OCI-LY3 (cell line): Measurements from ENCODE around the gene SOX8.

ENCODE experiments used
- H2AFZ ChIP-seq: fragments of 200-600, 300-600 bp; shearing (Covaris generic); 2 replicates; pipeline ENCODE4 v1.6.0; 2014; ENCODE audit warnings: antibody characterized with exemption, low read depth, low read length
- H3K27ac ChIP-seq: fragments of 200-600, 300-600 bp; sonication (generic); 2 replicates; pipeline ENCODE4 v1.5.1; 2014; ENCODE audit warnings: mild to moderate bottlenecking, low read length, moderate library complexity, mixed read lengths
- H3K27me3 ChIP-seq: fragments of 200-600, 300-600 bp; sonication (generic); 2 replicates; pipeline ENCODE4 v1.6.1; 2014; ENCODE audit warnings: low read depth, low read length, mixed read lengths
- H3K36me3 ChIP-seq: fragments of 200-600, 300-600 bp; sonication (generic); replicated peaks from 2 replicates; pipeline ENCODE3; 2014; ENCODE audit warnings: low read depth, low read length, mixed read lengths
- H3K4me1 ChIP-seq: fragments of 300-600, 200-600 bp; sonication (generic); 2 replicates; pipeline ENCODE4 v1.6.1; 2014; ENCODE audit warnings: low read length, mixed read lengths
- H3K4me2 ChIP-seq: fragments of 200-600, 300-600 bp; sonication (generic); 2 replicates; pipeline ENCODE4 v1.6.1; 2014; ENCODE audit warnings: low read length, mixed read lengths
- H3K4me3 ChIP-seq: fragments of 300-600, 200-600 bp; sonication (generic); 2 replicates; pipeline ENCODE4 v1.5.1; 2014; ENCODE audit warnings: antibody characterized with exemption, mild to moderate bottlenecking, low read length, moderate library complexity
- H3K79me2 ChIP-seq: fragments of 300-600, 200-600 bp; shearing (Covaris generic); 2 replicates; pipeline ENCODE4 v1.6.1; 2014; ENCODE audit warnings: mild to moderate bottlenecking, low read length, mixed read lengths
- H3K9ac ChIP-seq: fragments of 300-600, 200-600 bp; shearing (Covaris generic); 2 replicates; pipeline ENCODE4 v1.6.0; 2014; ENCODE audit warnings: mild to moderate bottlenecking, low read length, moderate library complexity
- H3K9me3 ChIP-seq: fragments of 200-600, 300-600 bp; shearing (Covaris generic); 2 replicates; pipeline ENCODE4 v1.6.1; 2014; ENCODE audit warnings: low read length, mixed read lengths; ENCODE audit not compliant: insufficient read depth
- H4K20me1 ChIP-seq: fragments of 200-600, 300-600 bp; sonication (generic); 2 replicates; pipeline ENCODE4 v1.6.1; 2016; ENCODE audit warnings: low read length, mixed read lengths; ENCODE audit not compliant: insufficient read depth
- EZH2phosphoT487 ChIP-seq: fragments of 200-600 bp; shearing (Covaris generic); IDR thresholded peaks from 2 replicates; pipeline ENCODE4 v1.6.1; 2018; ENCODE audit warnings: antibody characterized with exemption, mixed run types, low read depth
- TF ChIP-seq, protein P1 (sequence below): fragments of 200-600, 300-600 bp; sonication (generic); IDR thresholded peaks from 2 replicates; pipeline ENCODE4 v1.5.1; 2014; ENCODE audit warnings: antibody characterized with exemption, low read length, low read depth

The SOX8 gene

DNA sequence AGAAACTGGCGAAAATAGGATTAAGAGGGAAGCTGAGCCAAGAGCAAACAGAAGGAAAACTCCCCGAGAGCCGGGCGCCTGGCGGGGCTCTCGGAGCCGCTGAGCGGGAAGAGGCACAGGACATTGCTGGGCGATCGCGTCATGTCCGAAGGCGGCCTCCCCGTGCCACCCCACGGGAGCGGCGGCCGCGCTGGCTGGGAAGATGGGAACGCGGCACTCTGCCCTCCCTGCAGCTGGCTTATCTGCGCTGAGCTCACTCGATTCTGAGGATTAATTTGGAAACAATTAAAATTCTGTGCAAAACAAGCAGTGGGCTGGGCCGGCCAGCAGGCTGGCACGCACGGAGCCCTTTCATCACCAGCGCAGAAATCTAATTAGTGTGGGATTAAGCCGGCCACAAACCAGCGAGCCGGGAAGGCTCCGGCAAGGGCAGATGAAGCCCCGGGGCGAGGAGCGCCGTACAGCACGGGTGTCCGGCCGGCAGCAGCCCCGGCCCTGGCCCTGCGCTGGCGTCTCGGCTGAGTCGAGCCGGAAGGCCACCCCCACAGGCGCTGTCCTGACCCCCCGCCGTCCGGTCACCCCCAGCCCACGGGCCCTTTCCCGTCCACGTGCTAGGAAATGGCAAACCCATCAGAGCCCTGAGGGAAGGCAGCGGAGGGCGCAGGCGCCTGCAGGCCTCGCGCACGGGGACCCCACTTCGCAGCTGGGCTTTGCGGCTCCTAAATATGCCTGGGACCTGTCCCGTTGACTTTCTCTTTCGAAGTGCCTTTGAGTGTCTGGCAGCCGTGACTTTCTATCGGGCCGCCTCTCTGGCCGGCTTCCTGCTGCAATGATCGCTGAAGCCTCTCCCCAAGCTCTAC, 37.9 kb downstream of the SOX8 start:
- H2AFZ ChIP-seq: no peak overlapping the region
- no peaks in the 10 kb centered on the region for H3K9me3 ChIP-seq

DNA sequence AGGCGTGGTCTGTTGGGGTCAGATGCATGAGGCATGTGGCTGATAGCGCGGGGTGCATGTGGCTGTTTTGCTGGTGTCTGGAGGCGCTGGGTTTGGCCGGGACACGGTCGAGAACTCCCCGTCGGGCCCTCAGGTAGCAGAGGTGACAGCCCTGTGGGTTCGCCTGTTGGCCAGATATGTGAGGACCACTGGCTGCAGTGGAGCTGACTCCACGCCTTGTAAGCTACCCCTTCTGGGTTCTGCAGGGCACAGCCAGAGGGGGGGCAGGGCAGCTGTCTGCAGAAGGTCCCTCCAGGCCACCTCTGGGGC, 38.5 kb downstream of the SOX8 start:
- no peak overlapping the region for H3K4me2 ChIP-seq
- no peak overlapping the region for H3K27ac ChIP-seq
- H3K4me1 ChIP-seq: no peaks in the 10 kb centered on the region
- TF ChIP-seq, protein P1, sequence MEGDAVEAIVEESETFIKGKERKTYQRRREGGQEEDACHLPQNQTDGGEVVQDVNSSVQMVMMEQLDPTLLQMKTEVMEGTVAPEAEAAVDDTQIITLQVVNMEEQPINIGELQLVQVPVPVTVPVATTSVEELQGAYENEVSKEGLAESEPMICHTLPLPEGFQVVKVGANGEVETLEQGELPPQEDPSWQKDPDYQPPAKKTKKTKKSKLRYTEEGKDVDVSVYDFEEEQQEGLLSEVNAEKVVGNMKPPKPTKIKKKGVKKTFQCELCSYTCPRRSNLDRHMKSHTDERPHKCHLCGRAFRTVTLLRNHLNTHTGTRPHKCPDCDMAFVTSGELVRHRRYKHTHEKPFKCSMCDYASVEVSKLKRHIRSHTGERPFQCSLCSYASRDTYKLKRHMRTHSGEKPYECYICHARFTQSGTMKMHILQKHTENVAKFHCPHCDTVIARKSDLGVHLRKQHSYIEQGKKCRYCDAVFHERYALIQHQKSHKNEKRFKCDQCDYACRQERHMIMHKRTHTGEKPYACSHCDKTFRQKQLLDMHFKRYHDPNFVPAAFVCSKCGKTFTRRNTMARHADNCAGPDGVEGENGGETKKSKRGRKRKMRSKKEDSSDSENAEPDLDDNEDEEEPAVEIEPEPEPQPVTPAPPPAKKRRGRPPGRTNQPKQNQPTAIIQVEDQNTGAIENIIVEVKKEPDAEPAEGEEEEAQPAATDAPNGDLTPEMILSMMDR: no peak
- TF ChIP-seq EZH2phosphoT487: no peak
- H3K36me3 ChIP-seq: no peaks in the 10 kb centered on the region
- H3K4me3 ChIP-seq: no peak overlapping the region
- H3K79me2 ChIP-seq: no peaks in the 10 kb centered on the region
- no peak overlapping the region for H2AFZ ChIP-seq
- H3K9ac ChIP-seq: no peak overlapping the region
- H3K27me3 ChIP-seq: no peaks in the 10 kb centered on the region
- H4K20me1 ChIP-seq: no peaks in the 10 kb centered on the region
- no peaks in the 10 kb centered on the region for H3K9me3 ChIP-seq

More for the DNA sequence above, 37.9 kb downstream of the SOX8 start:
- Histone ChIP-seq H3K9ac (no peak overlapping the region), H3K79me2 (no peaks in the 10 kb centered on the region), H3K4me3 (no peak overlapping the region), H3K27ac (no peak overlapping the region), H3K4me2 (no peak overlapping the region), H3K27me3 (no peaks in the 10 kb centered on the region), H3K4me1 (no peaks in the 10 kb centered on the region), H4K20me1 (no peaks in the 10 kb centered on the region), H3K36me3 (no peaks in the 10 kb centered on the region)
- TF ChIP-seq, protein P1: no peak
- TF ChIP-seq EZH2phosphoT487: no peak

DNA sequence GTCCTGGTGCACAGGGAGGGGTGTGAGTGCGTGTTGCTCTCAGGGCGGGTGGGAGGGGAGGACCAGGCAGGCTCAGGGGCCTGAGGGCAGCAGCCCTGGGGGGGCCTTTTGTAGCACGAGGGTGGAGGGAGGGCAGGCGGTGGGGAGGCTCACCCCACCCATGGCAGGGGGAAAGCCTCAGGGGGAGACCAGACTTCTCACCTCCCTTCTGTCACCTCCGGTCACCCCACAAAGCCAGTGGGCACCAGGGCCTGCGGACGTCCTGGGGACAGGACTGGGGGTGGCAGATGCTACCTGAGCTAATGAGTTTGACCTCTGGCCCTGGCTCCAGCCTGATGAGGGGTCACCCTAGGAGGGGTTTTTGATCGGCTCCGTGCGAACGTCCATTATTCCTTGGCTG, 39.0 kb downstream of the SOX8 start:
- Histone ChIP-seq H3K9ac (no peak overlapping the region), H3K4me3 (no peak overlapping the region), H3K79me2 (no peaks in the 10 kb centered on the region), H3K4me1 (no peaks in the 10 kb centered on the region), H2AFZ (no peak overlapping the region), H3K4me2 (no peak overlapping the region), H4K20me1 (no peaks in the 10 kb centered on the region), H3K9me3 (no peaks in the 10 kb centered on the region), H3K27ac (no peak overlapping the region), H3K27me3 (no peaks in the 10 kb centered on the region), H3K36me3 (no peaks in the 10 kb centered on the region)
- TF ChIP-seq EZH2phosphoT487: no peak
- TF ChIP-seq, protein P1: no peak

DNA sequence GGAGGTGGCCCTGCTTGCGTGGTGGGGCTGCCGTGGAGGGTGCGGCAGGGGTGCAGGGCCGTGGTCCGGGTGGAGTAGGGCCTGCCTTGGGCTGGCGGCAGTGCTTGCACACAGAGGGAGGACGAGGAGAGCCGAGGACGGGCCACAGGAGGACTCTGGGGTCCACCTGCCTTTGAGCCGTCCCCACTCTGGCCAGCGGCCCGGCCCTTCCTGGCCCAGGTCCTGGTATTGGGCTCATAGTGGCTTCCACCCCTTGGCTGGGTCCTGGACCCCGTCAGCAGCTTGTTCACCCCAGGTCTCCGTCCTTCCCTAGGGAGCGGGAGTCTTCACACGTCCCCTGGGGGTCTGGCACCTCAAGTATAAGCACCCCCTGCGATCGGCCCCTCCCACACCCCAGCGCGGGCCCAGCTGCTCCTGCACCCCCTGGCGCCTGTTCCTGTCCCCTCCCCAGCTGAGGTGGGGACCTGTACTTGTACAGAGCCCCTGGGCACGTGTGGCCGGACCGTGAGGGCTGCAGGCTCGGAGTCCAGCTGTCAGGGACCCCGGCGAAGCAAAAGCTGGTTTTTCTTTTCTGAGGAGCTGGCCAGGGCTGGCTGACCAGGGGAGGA, 40.1 kb downstream of the SOX8 start:
- no peak overlapping the region for H3K27ac ChIP-seq
- no peak for TF ChIP-seq EZH2phosphoT487
- TF ChIP-seq, protein P1: no peak
- H3K79me2 ChIP-seq: no peaks in the 10 kb centered on the region
- H3K27me3 ChIP-seq: no peaks in the 10 kb centered on the region
- H3K9ac ChIP-seq: no peak overlapping the region
- no peaks in the 10 kb centered on the region for H4K20me1 ChIP-seq
- no peaks in the 10 kb centered on the region for H3K36me3 ChIP-seq
- H3K4me1 ChIP-seq: no peaks in the 10 kb centered on the region
- H2AFZ ChIP-seq: no peak overlapping the region
- H3K9me3 ChIP-seq: no peaks in the 10 kb centered on the region
- no peak overlapping the region for H3K4me2 ChIP-seq
- H3K4me3 ChIP-seq: no peak overlapping the region
